ENCODE results near the gene SYTL3. TPM values are rescaled to one million over a fixed set of nuclear protein-coding genes. Genes with fewer than 3 reads are reported as not detected.

The SYTL3 gene
- total and polyA plus RNA-seq, 4 donors = 2.0 to 4.6 (median 3.2) TPM

GRCh38 chr6:158621694-158622544 is 27.9 kb upstream of the SYTL3 start:
- 96% methylated on average over 20 of the region's 25 CpGs for WGBS (ENCODE audit: insufficient coverage)
- no peak overlapping the region for H3K4me3 ChIP-seq (ENCODE audit: low read depth, low read length)
- no peaks in the 10 kb centered on the region for H3K9me3 ChIP-seq (ENCODE audit: control insufficient read depth, insufficient read depth, low read length)
- peaks cover 50% of the 10 kb centered on the region for H3K36me3 ChIP-seq (ENCODE audit: control insufficient read depth, insufficient read depth, low read length)
- no peak overlapping the region for H3K27ac ChIP-seq (ENCODE audit: low read depth, low read length)
- no peaks in the 10 kb centered on the region for H3K27me3 ChIP-seq (ENCODE audit: control insufficient read depth, insufficient read depth, low read length)
- DNase-seq (ENCODE audit: low read depth in 4 of 6, low spot score in 6 of 6) = no peak
- no peaks in the 10 kb centered on the region for H3K4me1 ChIP-seq (ENCODE audit: control insufficient read depth, insufficient read depth, low read length)

- 88% methylated on average over 9 of the region's 10 CpGs for WGBS (ENCODE audit: insufficient coverage)
These were observed 27.2 kb upstream of the SYTL3 start for GRCh38 chr6:158622545-158623190.

GRCh38 chr6:158624684-158625682 is 24.9 kb upstream of the SYTL3 start:
- Histone ChIP-seq H3K4me3 (ENCODE audit: low read depth, low read length) (no peak overlapping the region), H3K9me3 (ENCODE audit: control insufficient read depth, insufficient read depth, low read length) (no peaks in the 10 kb centered on the region), H3K27me3 (ENCODE audit: control insufficient read depth, insufficient read depth, low read length) (no peaks in the 10 kb centered on the region), H3K4me1 (ENCODE audit: control insufficient read depth, insufficient read depth, low read length) (peaks cover 10% of the 10 kb centered on the region), H3K36me3 (ENCODE audit: control insufficient read depth, insufficient read depth, low read length) (peaks cover 73% of the 10 kb centered on the region), H3K27ac (ENCODE audit: low read depth, low read length) (no peak overlapping the region)
- WGBS (ENCODE audit: insufficient coverage) = 94% methylated on average over 21 of the region's 25 CpGs
- no peak for DNase-seq (ENCODE audit: low read depth in 4 of 6, low spot score in 6 of 6)

More at GRCh38 chr6:158622545-158623190, 27.2 kb upstream of the SYTL3 start:
- Histone ChIP-seq H3K9me3 (ENCODE audit: control insufficient read depth, insufficient read depth, low read length) (no peaks in the 10 kb centered on the region), H3K36me3 (ENCODE audit: control insufficient read depth, insufficient read depth, low read length) (peaks cover 56% of the 10 kb centered on the region), H3K27me3 (ENCODE audit: control insufficient read depth, insufficient read depth, low read length) (no peaks in the 10 kb centered on the region), H3K27ac (ENCODE audit: low read depth, low read length) (no peak overlapping the region), H3K4me1 (ENCODE audit: control insufficient read depth, insufficient read depth, low read length) (peaks cover 3% of the 10 kb centered on the region), H3K4me3 (ENCODE audit: low read depth, low read length) (no peak overlapping the region)
- no peak for DNase-seq (ENCODE audit: low read depth in 4 of 6, low spot score in 6 of 6)

- 93% methylated on average over 15 of the region's 15 CpGs for WGBS (ENCODE audit: insufficient coverage)
- no peak overlapping the region for H3K27ac ChIP-seq (ENCODE audit: low read depth, low read length)
- no peak overlapping the region for H3K4me3 ChIP-seq (ENCODE audit: low read depth, low read length)
- no peaks in the 10 kb centered on the region for H3K27me3 ChIP-seq (ENCODE audit: control insufficient read depth, insufficient read depth, low read length)
- H3K4me1 ChIP-seq (ENCODE audit: control insufficient read depth, insufficient read depth, low read length) = peaks cover 10% of the 10 kb centered on the region
- H3K9me3 ChIP-seq (ENCODE audit: control insufficient read depth, insufficient read depth, low read length) = no peaks in the 10 kb centered on the region
- DNase-seq (ENCODE audit: low read depth in 4 of 6, low spot score in 6 of 6) = no peak
- H3K36me3 ChIP-seq (ENCODE audit: control insufficient read depth, insufficient read depth, low read length) = peaks cover 74% of the 10 kb centered on the region
These were observed 24.0 kb upstream of the SYTL3 start for GRCh38 chr6:158625881-158626305.

- Histone ChIP-seq H3K27me3 (ENCODE audit: control insufficient read depth, insufficient read depth, low read length) (no peaks in the 10 kb centered on the region), H3K27ac (ENCODE audit: low read depth, low read length) (no peak overlapping the region), H3K4me3 (ENCODE audit: low read depth, low read length) (no peak overlapping the region), H3K36me3 (ENCODE audit: control insufficient read depth, insufficient read depth, low read length) (peaks cover 78% of the 10 kb centered on the region), H3K9me3 (ENCODE audit: control insufficient read depth, insufficient read depth, low read length) (no peaks in the 10 kb centered on the region), H3K4me1 (ENCODE audit: control insufficient read depth, insufficient read depth, low read length) (peaks cover 10% of the 10 kb centered on the region)
- DNase-seq (ENCODE audit: low read depth in 4 of 6, low spot score in 6 of 6) = no peak
- WGBS (ENCODE audit: insufficient coverage) = 94% methylated on average over 5 of the region's 6 CpGs
These were observed 23.3 kb upstream of the SYTL3 start for GRCh38 chr6:158626360-158627167.

GRCh38 chr6:158627168-158627939 is 22.5 kb upstream of the SYTL3 start:
- no peaks in the 10 kb centered on the region for H3K27me3 ChIP-seq (ENCODE audit: control insufficient read depth, insufficient read depth, low read length)
- no peak for DNase-seq (ENCODE audit: low read depth in 4 of 6, low spot score in 6 of 6)
- no peaks in the 10 kb centered on the region for H3K9me3 ChIP-seq (ENCODE audit: control insufficient read depth, insufficient read depth, low read length)
- peaks cover 74% of the 10 kb centered on the region for H3K36me3 ChIP-seq (ENCODE audit: control insufficient read depth, insufficient read depth, low read length)
- 83% methylated on average over 18 of the region's 20 CpGs for WGBS (ENCODE audit: insufficient coverage)
- no peak overlapping the region for H3K27ac ChIP-seq (ENCODE audit: low read depth, low read length)
- peaks cover 10% of the 10 kb centered on the region for H3K4me1 ChIP-seq (ENCODE audit: control insufficient read depth, insufficient read depth, low read length)
- no peak overlapping the region for H3K4me3 ChIP-seq (ENCODE audit: low read depth, low read length)

GRCh38 chr6:158627940-158628211 is 22.0 kb upstream of the SYTL3 start:
- Histone ChIP-seq H3K9me3 (ENCODE audit: control insufficient read depth, insufficient read depth, low read length) (no peaks in the 10 kb centered on the region), H3K4me1 (ENCODE audit: control insufficient read depth, insufficient read depth, low read length) (peaks cover 10% of the 10 kb centered on the region), H3K4me3 (ENCODE audit: low read depth, low read length) (no peak overlapping the region), H3K27ac (ENCODE audit: low read depth, low read length) (no peak overlapping the region), H3K36me3 (ENCODE audit: control insufficient read depth, insufficient read depth, low read length) (peaks cover 73% of the 10 kb centered on the region), H3K27me3 (ENCODE audit: control insufficient read depth, insufficient read depth, low read length) (no peaks in the 10 kb centered on the region)
- 79% methylated on average over 9 of the region's 9 CpGs for WGBS (ENCODE audit: insufficient coverage)
- DNase-seq (ENCODE audit: low read depth in 4 of 6, low spot score in 6 of 6) = no peak

- Histone ChIP-seq H3K9me3 (ENCODE audit: control insufficient read depth, insufficient read depth, low read length) (no peaks in the 10 kb centered on the region), H3K36me3 (ENCODE audit: control insufficient read depth, insufficient read depth, low read length) (peaks cover 73% of the 10 kb centered on the region), H3K27ac (ENCODE audit: low read depth, low read length) (no peak overlapping the region), H3K4me3 (ENCODE audit: low read depth, low read length) (no peak overlapping the region), H3K27me3 (ENCODE audit: control insufficient read depth, insufficient read depth, low read length) (no peaks in the 10 kb centered on the region), H3K4me1 (ENCODE audit: control insufficient read depth, insufficient read depth, low read length) (peaks cover 10% of the 10 kb centered on the region)
- no peak for DNase-seq (ENCODE audit: low read depth in 4 of 6, low spot score in 6 of 6)
- 89% methylated on average over 16 of the region's 17 CpGs for WGBS (ENCODE audit: insufficient coverage)
These were observed 21.3 kb upstream of the SYTL3 start for GRCh38 chr6:158628542-158628941.

Measured in spinal cord (tissue), 10 donors.